ENCODE results near the gene GAGE13. TPM values are rescaled to one million over a fixed set of nuclear protein-coding genes. Genes with fewer than 3 reads are reported as not detected.

Gene GAGE13
- polyA plus RNA-seq, 6 donors from 2014 or later = not detected

Other genes with a start within 250 kb of the GAGE13 start
- 10 to 100 TPM; 17.9 to 33.9 (median 22.0) TPM for gene GPKOW, start 207.8 kb upstream of the GAGE13 start, polyA plus RNA-seq (ENCODE audit: low read depth in 6 of 6)
- gene MAGIX, start 168.8 kb upstream of the GAGE13 start, polyA plus RNA-seq (ENCODE audit: low read depth in 6 of 6) = under 1 TPM in 5 of 6 donors, not detected in 1; 0.18 to 0.96 (median 0.35) TPM
- gene PLP2, start 159.7 kb upstream of the GAGE13 start, polyA plus RNA-seq (ENCODE audit: low read depth in 6 of 6) = 100 to 1,000 TPM; 110 to 208 (median 153) TPM
- gene PRICKLE3, start 145.2 kb upstream of the GAGE13 start, polyA plus RNA-seq (ENCODE audit: low read depth in 6 of 6) = 1 to 10 TPM in 5 of 6 donors, not detected in 1; 3.6 to 8.6 (median 5.4) TPM
- gene SYP, start 131.4 kb upstream of the GAGE13 start, polyA plus RNA-seq (ENCODE audit: low read depth in 6 of 6) = 1 to 10 TPM in 1 of 6 donors, under 1 TPM in 4, not detected in 1; 0.15 to 1.3 (median 0.47) TPM
- under 1 TPM; 0.08 to 0.25 (median 0.14) TPM for gene CACNA1F, start 98.2 kb upstream of the GAGE13 start, polyA plus RNA-seq (ENCODE audit: low read depth in 6 of 6)
- 10 to 100 TPM; 19.5 to 37.1 (median 22.3) TPM for gene CCDC22, start 96.1 kb upstream of the GAGE13 start, polyA plus RNA-seq (ENCODE audit: low read depth in 6 of 6)
- gene FOXP3, start 66.9 kb upstream of the GAGE13 start, polyA plus RNA-seq (ENCODE audit: low read depth in 6 of 6) = under 1 TPM in 4 of 6 donors, not detected in 2; 0.15 to 0.32 (median 0.22) TPM
- 10 to 100 TPM in 1 of 6 donors, 1 to 10 TPM in 5; 1.3 to 10.5 (median 2.4) TPM for gene PPP1R3F, start 61.8 kb upstream of the GAGE13 start, polyA plus RNA-seq (ENCODE audit: low read depth in 6 of 6)
- not detected for gene GAGE10, start 27.9 kb upstream of the GAGE13 start, polyA plus RNA-seq (ENCODE audit: low read depth in 6 of 6)
- gene GAGE12J, start 9.5 kb upstream of the GAGE13 start, polyA plus RNA-seq (ENCODE audit: low read depth in 6 of 6) = not detected
- not detected for gene GAGE12C, start 200.6 kb downstream of the GAGE13 start, polyA plus RNA-seq (ENCODE audit: low read depth in 6 of 6)
- not detected for gene GAGE12D, start 210.2 kb downstream of the GAGE13 start, polyA plus RNA-seq (ENCODE audit: low read depth in 6 of 6)
- gene GAGE12E, start 219.7 kb downstream of the GAGE13 start, polyA plus RNA-seq (ENCODE audit: low read depth in 6 of 6) = not detected
- gene GAGE12F, start 229.3 kb downstream of the GAGE13 start, polyA plus RNA-seq (ENCODE audit: low read depth in 6 of 6) = not detected
- gene GAGE12G, start 238.8 kb downstream of the GAGE13 start, polyA plus RNA-seq (ENCODE audit: low read depth in 6 of 6) = not detected
- gene GAGE12H, start 248.4 kb downstream of the GAGE13 start, polyA plus RNA-seq (ENCODE audit: low read depth in 6 of 6) = not detected

All from naive B cell (primary cell).